GM12892 (cell line): ENCODE data around the gene CD1D.

ENCODE experiments used
- POLR2A ChIP-seq: IDR thresholded peaks from 2 replicates; pipeline ENCODE4 v1.6.1; 2011; ENCODE audit warnings: low read depth, low read length, control low read depth
- POLR2AphosphoS5 ChIP-seq: IDR thresholded peaks from 2 replicates; pipeline ENCODE4 v1.6.1; 2011; ENCODE audit warnings: low read depth, low read length, control low read depth
- TAF1 ChIP-seq: IDR thresholded peaks from 2 replicates; pipeline ENCODE4 v1.6.1; 2011; ENCODE audit warnings: low read depth, mild to moderate bottlenecking, control low read depth, low read length, borderline replicate concordance

DNA sequence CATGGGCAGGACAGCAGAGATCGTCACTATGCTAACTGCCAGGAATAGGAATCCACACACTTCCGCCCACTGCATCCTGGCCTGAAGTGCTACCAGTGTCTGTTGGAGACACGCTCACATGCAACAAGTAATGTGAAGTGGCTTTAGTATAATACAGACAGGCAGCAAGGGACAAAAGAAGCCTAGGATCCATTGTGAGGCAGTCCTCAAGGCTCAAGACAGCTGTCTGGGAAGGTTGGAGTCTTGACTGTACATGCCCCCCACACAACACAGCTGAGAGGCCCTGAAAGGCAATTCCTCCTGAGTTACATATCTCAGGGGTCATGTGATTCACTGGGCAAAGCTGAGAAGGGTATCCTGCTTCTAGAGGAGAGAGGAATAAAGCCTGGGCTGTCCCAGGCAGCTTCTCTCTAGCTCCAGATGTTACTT, 39.9 kb upstream of the CD1D start:
- no peak for TF ChIP-seq POLR2A
- no peak for TF ChIP-seq TAF1
- TF ChIP-seq POLR2AphosphoS5: no peak
